ENCODE results near the gene RHBDF2.
"Not testable (repeated sequence)": the region's sequence is repeated elsewhere in the genome, so short reads cannot be mapped to it uniquely, and the experiment has no call there.

The RHBDF2 gene

GRCh38 chr17:76537578-76538280 lies 36.5 kb upstream of the RHBDF2 start, which contains the start of gene CYGB:
Gene CYGB, minus strand, starts transcription at chr17:76537709. Its CDS starts 167 bp downstream, at chr17:76537542.
- no peak for DNase-seq

- no peak for DNase-seq
Measured at GRCh38 chr17:76537288-76537577, 36.0 kb upstream of the RHBDF2 start.

DNA sequence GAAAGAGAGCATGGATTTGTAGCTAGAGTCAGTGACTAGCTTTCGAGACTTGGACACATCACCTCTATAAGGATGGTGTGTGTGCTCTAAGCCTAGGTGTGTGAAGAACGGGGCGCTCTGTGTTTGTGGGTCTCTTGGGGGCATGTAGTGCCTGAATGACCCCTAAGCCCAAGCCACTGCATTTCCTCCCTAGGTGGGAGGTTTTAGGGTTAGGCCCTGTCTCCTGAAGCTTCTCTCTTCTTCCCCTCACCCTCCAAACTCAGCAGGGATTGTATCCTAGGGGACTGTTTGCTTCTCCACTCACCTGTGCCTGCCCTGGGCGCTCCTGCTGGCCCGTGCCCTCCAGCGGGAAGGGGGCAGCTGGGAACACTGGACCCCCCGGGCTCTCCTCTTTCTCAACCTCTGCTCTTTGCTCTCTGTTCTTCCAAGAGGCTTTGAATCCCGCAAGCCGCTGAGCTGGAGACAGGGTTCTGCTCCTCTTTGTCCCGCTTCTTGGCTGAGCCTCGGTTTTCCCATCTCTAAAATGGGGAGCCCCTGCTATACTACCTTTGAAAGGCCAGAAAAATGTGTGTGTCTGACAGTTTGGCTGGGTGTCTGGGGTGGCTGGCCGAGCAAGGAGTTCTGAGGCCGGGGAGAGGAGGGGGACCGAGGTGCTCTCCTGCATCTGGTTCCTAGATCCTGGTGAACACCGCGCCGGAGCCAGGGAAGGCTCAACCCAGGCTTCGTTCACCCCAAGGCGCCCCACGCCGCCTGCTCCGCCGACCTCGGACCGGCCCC lies 35.5 kb upstream of the RHBDF2 start:
- DNase-seq = no peak

DNA sequence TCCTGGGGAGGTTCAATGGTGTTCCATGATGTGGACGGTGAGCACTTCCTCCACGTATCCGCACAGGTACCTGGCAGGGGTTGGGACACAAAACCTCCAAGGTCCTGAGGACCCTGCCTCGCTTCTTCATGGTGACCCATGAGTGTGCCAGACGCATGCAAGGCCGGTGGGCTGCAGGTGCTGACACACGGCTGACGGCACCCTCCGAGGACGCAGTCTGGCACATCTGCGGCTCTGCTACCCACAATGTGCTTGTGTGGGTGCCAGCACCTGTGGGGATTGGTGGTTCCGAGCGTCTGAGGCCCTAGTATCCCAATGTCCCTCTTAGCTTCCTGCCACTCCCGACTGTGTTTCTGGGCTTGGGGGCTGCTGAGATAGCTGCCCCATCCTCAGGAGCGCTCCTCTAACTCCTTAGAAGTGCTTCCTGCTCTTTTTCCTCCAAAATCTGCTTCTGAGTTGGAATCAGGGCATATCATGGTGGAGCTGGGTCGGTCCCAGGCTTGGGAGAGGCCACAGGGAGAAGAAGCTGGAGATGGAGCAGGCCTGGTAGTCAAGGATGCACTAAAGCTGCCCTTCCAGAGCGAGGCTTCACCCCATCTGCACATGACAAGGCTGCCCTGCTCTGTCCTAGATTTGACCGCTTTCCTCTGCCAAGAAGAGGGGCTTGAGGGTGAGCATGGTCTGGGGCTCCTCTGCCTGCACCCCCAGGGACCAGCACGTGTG lies 34.7 kb upstream of the RHBDF2 start:
- no peak for DNase-seq

DNA sequence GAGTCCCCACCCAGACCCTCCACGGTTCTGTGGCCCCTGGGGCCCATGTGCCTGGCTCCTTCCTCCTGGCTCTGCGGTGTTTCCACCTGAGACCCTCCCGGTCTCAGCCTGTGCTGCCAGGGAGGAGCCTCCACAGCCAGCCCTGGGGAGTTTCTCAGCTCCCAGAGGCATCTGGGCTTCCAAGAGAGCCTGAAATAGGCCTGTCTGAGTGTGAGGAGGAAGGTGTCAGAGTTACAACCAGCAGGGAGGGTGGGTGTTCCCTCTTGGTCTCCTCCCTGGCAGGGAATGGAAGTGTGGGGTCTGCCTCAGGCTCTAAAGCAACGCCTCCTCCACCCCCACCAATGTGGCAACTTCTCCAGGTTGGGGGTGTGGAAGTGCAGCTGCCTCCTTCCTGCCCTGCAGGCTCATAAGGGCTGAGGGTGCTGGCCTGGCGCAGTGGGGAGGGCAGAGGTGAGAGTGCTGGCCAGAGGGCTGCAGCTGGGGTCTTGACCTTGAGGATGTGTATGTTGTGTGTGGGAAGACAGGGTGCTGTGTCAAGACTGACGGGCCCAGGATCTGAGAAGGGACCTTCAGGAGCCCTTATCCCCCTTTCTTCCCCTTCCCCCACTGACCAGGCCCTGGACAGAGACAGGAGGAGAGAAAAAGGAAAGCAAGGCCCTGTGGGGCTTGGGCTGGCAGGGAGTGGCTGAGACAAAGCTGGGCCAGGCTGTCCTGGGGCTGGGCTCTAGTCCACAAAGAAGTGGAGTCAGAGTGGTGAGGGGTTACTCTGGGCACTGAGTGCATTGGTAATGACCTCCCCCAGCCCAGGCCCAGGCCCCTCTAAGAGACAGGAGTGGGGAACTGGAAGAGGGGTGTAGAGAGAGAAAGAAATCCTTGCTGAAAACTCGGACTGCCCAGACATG lies 33.9 kb upstream of the RHBDF2 start:
- DNase-seq = no peak

GRCh38 chr17:76533640-76534359 lies 32.6 kb upstream of the RHBDF2 start:
- DNase-seq = not testable (repeated sequence)

GRCh38 chr17:76532072-76532651 lies 30.9 kb upstream of the RHBDF2 start:
- DNase-seq = no peak

DNA sequence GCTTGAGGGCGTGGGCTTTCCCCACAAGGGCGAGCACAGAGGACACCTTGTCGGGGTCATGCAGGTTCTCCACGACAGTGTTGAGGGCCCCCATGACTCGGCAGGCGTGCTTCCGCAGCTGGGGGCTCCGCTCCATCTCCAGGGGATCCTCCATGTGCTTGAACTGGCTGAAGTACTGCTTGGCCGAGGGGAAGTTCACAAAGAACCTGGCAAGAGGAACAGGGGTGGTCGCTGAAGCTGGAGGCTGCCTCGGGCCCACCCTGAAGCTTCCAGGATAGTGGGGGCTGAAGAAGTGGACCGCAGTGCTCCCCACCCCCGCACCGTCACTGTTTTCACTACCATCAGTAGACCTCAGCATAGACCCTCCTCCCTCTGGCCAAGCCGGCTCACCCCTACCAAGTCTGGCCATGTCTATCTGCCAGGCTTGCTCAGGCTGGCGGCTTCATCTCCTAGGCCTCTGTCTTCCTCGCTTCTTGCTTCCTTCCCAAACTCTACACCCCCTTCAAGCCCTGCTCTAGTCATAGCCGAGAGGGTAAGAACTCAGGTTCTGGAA lies 30.3 kb upstream of the RHBDF2 start:
- no peak for DNase-seq

GRCh38 chr17:76530811-76531485 lies 29.7 kb upstream of the RHBDF2 start:
- DNase-seq = no peak

DNA sequence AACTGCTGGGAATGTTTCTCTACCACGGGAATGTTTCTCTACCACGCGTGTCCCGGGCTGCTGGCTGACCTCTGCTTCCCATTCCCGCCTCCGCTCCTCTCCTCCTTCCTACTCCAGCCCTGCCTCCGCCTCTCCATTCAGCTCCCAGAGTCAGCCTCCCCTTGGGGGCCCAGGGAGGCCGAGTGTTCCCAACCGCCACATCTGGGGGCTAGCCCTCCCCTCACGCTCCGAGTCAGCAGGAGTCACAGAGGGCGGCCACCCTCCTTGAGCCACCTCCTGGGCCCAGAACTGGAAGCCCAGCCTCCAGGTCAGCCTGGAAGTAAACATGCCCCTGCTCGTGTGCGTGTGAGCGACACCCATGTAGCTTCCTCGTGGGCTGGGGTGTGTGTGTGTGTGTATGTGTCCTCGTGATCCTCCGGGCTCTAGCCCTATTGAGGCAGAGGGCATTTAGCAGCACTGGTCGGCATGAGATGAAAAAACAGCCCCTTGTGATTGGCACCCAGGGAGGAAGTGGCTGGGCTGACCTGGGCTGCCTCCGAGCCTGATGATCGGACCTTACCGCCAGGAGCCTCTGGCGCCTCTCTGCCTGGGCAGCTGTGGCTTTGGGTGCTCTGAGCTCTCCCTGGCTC lies 29.0 kb upstream of the RHBDF2 start:
- DNase-seq = no peak

GRCh38 chr17:76529224-76530094 lies 28.2 kb upstream of the RHBDF2 start:
- DNase-seq = peak in 1 of 2 donors; percentile 38

- no peak for DNase-seq
Measured at GRCh38 chr17:76528528-76529223, 27.5 kb upstream of the RHBDF2 start.

DNA sequence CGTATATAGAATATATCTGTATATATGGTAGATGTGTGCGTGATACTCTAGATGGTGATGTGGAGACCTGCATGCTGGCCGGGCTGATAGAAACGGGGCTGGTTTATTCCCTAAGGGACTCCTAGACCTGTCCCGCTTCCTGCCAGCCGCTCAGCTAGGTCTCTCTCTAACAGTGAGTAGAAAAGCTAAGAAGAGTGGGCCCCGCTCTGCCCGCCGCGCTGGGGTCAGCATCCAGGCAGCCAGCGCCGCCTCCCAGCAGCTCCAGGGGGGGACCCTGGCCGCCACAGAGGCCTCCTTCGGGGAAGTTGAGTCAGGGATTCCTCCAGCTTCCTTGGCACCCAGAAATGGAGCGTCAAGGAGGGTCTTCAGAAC lies 26.9 kb upstream of the RHBDF2 start:
- DNase-seq = no peak

- DNase-seq = no peak
Measured at GRCh38 chr17:76527430-76528111, 26.3 kb upstream of the RHBDF2 start.

- not testable (repeated sequence) for DNase-seq
Measured at GRCh38 chr17:76527016-76527415, 25.8 kb upstream of the RHBDF2 start.

DNA sequence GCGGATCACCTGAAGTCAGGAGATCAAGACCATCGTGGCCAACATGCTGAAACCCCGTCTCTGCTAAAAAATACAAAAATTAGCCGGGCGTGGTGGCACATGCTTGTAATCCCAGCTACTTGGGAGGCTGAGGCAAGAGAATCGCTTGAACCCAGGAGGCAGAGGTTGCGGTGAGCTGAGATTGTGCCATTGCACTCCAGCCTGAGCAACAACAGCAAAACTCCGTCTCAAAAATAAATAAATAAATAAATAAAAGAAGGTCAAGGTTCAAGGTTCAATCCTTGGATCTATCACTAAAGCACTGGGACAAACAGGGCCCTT lies 24.2 kb upstream of the RHBDF2 start:
- DNase-seq = not testable (repeated sequence)

- no peak for DNase-seq
Measured at GRCh38 chr17:76524598-76525512, 23.6 kb upstream of the RHBDF2 start.

Data from hippocampal formation (tissue), 2 donors.